HG03159 (cell line): Measurements from ENCODE around the gene ACVR2B.
"Not testable (repeated sequence)": the region's sequence is repeated elsewhere in the genome, so short reads cannot be mapped to it uniquely, and the experiment has no call there.

ENCODE experiments used
- ATAC-seq: cut with Tn5 transposase; IDR thresholded peaks from one replicate; pipeline ENCODE4 v1.9.1; 2021; ENCODE audit warnings: mild to moderate bottlenecking, moderate library complexity; ENCODE audit not compliant: unreplicated experiment

Gene ACVR2B

DNA sequence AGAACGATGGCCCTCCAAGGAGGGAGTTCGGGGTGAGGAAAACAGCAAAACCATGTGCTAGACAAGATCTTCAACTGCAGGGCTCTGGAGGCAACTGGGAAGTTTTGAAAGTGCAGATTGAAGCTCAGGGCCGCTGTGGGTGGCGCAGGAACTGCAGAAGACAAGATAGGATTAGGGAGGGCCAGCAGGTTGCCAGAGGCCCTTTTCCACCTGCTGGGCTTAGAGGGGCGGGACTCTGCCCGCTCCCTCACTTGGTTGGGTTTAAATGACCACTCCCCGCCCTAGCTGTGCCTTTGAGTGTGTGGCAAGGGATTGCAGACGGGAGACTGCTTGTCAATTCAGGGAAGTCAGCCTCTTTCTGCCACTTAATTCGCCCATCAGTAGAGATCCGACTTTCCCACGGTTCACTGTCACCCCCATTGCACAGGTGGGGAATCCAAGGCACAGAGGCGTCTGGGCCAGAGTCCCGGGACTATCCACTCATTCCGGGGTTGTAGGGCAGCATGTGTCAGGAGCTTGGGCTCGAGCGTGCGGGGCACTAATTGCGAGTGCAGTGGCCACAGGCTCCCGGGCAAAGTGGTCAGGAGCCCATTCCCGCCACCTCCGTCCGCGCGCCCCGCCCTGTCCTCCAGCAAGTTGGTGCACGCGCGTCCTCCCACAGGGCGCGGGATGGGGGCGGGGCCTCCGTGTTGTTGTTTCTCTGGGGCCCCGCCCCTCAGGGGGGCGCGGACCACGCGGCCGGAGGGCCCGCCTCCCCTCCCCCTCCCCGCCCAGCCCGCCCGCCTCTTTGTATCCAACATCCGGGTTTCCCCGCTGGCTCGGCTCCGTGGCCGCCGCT, at the start of gene ACVR2B:
Gene ACVR2B (plus strand): TSS at position 816 of the 838 bp plus-strand sequence. CDS start 433 bp downstream, outside the sequence.
- peak; percentile 37 for ATAC-seq

GRCh38 chr3:38404286-38404685, 49.4 kb upstream of the ACVR2B start:
- ATAC-seq = no peak

- no peak for ATAC-seq
Measured at GRCh38 chr3:38411591-38411990, 42.1 kb upstream of the ACVR2B start.

DNA sequence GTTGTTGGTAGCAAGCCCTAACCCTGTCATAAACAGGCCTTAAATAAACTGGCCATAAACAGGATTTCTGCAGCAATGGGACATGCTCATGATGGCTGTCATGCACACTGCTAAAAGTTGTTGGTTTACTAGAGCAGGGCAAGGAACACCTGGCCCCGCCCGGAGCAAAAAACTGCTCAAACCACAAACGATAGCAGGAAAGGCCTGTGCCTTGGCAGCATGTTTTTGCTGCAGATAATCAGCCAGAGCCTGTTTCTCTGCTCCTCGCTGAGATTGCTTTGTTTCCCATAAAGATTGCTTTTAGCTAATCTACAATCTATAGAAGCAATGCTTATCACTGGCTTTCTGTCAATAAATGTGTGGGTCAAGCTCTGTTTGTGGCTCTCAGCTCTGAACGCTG, 32.9 kb upstream of the ACVR2B start:
- ATAC-seq = not testable (repeated sequence)

DNA sequence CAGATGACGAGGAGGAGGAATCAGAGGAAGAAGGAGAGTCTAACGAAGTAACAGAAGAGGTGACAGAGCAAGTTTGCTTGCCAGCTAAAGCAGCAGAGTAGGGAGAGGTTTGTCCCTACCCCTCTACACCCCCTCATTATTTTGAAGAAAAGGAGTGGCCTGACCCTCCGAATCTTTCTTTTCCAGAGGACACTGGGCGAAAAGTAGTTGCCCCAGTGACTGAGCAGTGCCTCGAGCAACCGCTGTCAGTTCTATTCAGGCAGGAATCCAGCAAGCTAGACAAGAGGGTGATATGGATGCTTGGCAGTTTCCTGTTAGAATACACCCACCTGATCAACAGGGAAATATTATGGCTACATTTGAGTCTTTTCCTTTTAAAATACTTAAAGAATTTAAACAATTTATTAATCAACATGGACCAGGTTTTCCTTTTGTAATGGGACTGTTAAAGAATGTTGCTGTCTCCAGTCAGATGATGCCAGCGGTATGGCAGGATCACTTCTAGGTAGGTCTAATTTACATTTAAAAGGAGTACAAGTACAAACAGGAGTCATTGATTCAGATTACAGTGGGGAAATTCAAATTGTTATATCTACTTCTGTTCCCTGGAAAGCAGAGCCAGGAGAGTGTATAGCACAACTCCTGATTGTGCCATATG, 31.9 kb upstream of the ACVR2B start:
- ATAC-seq = no peak

DNA sequence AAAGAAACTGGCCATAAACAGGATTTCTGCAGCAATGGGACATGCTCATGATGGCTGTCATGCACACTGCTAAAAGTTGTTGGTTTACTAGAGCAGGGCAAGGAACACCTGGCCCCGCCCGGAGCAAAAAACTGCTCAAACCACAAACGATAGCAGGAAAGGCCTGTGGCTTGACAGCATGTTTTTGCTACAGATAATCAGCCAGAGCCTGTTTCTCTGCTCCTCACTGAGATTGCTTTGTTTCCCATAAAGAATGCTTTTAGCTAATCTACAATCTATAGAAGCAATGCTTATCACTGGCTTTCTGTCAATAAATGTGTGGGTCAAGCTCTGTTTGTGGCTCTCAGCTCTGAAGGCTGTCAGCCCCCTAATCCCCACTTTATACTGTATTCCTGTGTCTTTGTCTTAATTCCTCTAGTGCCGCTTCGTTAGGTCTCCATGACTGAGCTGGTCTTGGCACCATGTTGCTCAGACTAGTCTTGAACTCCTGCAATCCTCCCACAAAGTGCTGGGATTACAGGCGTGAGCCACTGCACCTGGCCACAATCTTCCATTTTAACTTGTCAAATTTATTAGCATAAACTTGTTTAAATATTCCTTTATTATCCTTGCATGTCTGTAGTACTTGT, 26.8 kb upstream of the ACVR2B start:
- ATAC-seq = not testable (repeated sequence)

- ATAC-seq = not testable (repeated sequence)
Measured at GRCh38 chr3:38432871-38433658, 20.6 kb upstream of the ACVR2B start.

DNA sequence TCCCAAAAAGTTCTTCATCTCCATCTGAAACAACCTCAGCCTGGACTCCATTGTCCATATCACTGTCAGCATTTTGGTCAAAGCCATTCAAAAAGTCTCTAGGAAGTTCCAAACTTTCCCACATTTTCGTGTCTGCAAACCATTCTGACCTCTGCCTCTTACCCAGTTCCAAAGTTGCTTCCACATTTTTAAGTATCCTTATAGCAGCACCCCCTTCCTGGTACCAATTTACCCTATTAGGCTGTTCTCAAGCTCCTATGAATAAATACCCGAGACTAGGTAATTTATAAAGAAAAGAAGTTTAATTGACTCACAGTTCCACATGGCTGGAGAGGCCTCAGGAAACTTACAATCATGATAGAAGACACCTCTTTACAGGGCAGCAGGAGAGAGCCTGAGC, 20.0 kb upstream of the ACVR2B start:
- not testable (repeated sequence) for ATAC-seq

- ATAC-seq = not testable (repeated sequence)
Measured at GRCh38 chr3:38438436-38439069, 15.1 kb upstream of the ACVR2B start.

DNA sequence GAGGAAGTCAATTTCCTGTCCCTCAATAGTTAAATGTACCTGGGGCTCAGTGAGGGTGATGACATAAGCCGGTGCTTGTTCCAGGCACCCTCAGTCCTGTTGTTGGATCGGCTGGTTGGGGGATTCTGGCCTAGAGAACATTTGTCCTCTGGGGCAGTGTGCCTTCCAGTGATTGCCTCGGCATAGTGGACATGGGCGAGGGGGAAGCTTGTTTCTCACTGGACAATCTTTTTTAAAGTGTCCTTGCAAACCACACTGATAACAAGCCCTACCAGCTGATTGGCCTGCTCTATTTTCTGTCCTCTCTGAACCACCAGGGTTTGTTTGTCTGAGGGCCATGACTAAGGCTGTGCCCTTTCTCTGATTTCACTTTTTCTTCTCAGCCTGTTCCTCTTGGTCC, 10.5 kb upstream of the ACVR2B start:
- ATAC-seq = not testable (repeated sequence)

DNA sequence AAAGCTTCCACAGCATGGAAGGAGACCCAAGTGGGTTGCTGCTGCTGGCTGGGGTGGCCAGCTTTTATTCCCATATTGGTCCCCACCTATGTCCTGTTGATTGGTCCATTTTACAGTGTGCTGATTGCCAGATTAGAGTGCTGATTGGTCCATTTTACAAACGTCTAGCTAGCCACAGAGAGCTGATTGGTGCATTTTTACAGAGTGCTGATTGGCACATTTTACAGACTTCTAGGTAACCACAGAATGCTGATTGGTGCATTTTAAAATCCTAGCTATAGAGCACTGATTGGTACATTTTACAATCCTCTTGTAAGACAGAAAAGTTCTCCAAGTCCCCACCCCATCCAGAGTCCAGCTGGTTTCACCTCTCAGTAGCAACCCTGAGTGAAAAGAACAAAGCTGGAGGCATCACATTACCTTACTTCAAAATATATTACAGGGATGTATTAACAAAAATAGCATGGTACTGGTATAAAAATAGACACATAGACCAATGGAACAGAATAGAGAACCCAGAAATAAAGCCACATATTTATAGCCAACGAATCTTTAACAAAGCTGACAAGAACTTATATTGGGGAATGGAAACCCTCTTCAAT, 7.5 kb upstream of the ACVR2B start:
- ATAC-seq = no peak

- ATAC-seq = no peak
Measured at GRCh38 chr3:38446812-38447211, 6.9 kb upstream of the ACVR2B start.

- no peak for ATAC-seq
Measured at GRCh38 chr3:38450853-38451252, 2.8 kb upstream of the ACVR2B start.

DNA sequence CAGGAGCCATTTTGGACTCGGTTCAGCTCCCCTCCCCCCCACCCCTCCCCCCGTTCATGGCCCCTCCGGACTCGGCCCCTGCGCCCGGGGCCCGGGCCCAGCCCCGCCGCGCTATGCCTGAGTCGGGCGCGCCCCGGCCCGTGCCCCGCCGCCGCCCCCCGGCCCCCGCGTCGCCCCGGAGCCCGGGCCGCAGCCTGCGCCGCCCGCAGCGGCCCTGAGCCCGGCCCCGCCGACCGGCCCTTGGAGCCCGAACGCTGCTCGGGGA, 155 bp downstream of the ACVR2B start:
- ATAC-seq = no peak

DNA sequence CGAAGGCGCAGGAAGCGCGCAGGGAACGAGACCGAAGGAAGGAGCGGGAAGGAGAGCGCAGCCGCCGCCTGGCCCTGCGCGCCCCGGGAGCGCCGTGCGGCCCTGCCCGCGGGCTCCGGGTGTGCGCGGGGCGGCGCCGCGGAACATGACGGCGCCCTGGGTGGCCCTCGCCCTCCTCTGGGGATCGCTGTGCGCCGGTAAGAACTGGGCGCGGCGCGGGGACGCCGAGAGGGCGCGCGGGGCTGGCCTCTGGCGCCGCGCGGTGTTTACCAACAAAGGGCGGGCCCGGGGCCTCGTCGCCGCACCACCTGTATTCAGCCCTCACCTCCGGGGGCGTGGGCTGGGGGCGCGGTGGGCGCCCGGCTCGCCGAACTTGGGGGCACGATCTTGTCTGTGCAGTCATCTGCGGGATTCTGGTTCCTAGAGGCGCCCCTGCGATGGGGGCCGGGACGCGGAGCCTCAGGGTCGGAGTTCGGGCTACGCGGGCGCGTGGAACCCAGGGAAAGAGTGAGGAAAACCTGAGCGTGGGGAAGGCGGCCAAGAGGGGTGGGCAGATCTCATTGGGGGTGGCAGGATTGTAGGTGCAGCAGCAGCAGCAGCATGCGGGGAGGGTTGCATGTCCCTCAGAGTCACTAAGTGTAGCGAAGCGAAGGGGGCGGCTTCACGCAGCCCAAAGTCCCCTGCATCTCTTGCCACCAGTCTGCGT, 641 bp downstream of the ACVR2B start:
- ATAC-seq = peak; percentile 43

- ATAC-seq = no peak
Measured at GRCh38 chr3:38454884-38455638, 1.4 kb downstream of the ACVR2B start.

- ATAC-seq = no peak
Measured at GRCh38 chr3:38455639-38456430, 2.1 kb downstream of the ACVR2B start.
